HG03045 (cell line): ENCODE data around the gene PLCH2.

Source experiments
- ATAC-seq: cut with Tn5 transposase; IDR thresholded peaks from one replicate; pipeline ENCODE4 v1.9.1; 2021; ENCODE audit warnings: mild to moderate bottlenecking, moderate library complexity; ENCODE audit not compliant: unreplicated experiment

PLCH2 gene

GRCh38 chr1:2460996-2461751 lies 14.9 kb upstream of the PLCH2 start:
- no peak for ATAC-seq

- no peak for ATAC-seq
Measured at GRCh38 chr1:2462819-2463218, 13.3 kb upstream of the PLCH2 start.

- no peak for ATAC-seq
Measured at GRCh38 chr1:2463396-2463795, 12.7 kb upstream of the PLCH2 start.

- ATAC-seq = no peak
Measured at GRCh38 chr1:2465371-2466269, 10.5 kb upstream of the PLCH2 start.

- ATAC-seq = no peak
Measured at GRCh38 chr1:2466270-2466665, 9.8 kb upstream of the PLCH2 start.

- ATAC-seq = no peak
Measured at GRCh38 chr1:2466958-2467554, 9.0 kb upstream of the PLCH2 start.

GRCh38 chr1:2468041-2468472 lies 8.0 kb upstream of the PLCH2 start:
- ATAC-seq = no peak

- ATAC-seq = no peak
Measured at GRCh38 chr1:2468540-2468939, 7.5 kb upstream of the PLCH2 start.

- no peak for ATAC-seq
Measured at GRCh38 chr1:2469103-2469940, 6.8 kb upstream of the PLCH2 start.

GRCh38 chr1:2470290-2471158 lies 5.6 kb upstream of the PLCH2 start:
- ATAC-seq = no peak

- no peak for ATAC-seq
Measured at GRCh38 chr1:2471159-2471471, 5.0 kb upstream of the PLCH2 start.

GRCh38 chr1:2471587-2472001 lies 4.5 kb upstream of the PLCH2 start:
- no peak for ATAC-seq

- no peak for ATAC-seq
Measured at GRCh38 chr1:2472109-2472508, 4.0 kb upstream of the PLCH2 start.

GRCh38 chr1:2472561-2473177 lies 3.4 kb upstream of the PLCH2 start:
- ATAC-seq = no peak

- ATAC-seq = no peak
Measured at GRCh38 chr1:2473198-2473597, 2.9 kb upstream of the PLCH2 start.

- no peak for ATAC-seq
Measured at GRCh38 chr1:2474104-2474844, 1.8 kb upstream of the PLCH2 start.

GRCh38 chr1:2474933-2475371 lies 1.1 kb upstream of the PLCH2 start:
- no peak for ATAC-seq

- no peak for ATAC-seq
Measured at GRCh38 chr1:2475571-2475970, 518 bp upstream of the PLCH2 start.

- no peak for ATAC-seq
Measured at GRCh38 chr1:2477309-2477708, 1.2 kb downstream of the PLCH2 start.
